GM21360 (cell line): ENCODE data around the gene CDC42BPA.
"Not testable (repeated sequence)": the region's sequence is repeated elsewhere in the genome, so short reads cannot be mapped to it uniquely, and the experiment has no call there.

Source experiments
- ATAC-seq: cut with Tn5 transposase; IDR thresholded peaks from one replicate; pipeline ENCODE4 v1.9.1; 2021; ENCODE audit warnings: mild to moderate bottlenecking, moderate library complexity; ENCODE audit not compliant: unreplicated experiment

Gene CDC42BPA

DNA sequence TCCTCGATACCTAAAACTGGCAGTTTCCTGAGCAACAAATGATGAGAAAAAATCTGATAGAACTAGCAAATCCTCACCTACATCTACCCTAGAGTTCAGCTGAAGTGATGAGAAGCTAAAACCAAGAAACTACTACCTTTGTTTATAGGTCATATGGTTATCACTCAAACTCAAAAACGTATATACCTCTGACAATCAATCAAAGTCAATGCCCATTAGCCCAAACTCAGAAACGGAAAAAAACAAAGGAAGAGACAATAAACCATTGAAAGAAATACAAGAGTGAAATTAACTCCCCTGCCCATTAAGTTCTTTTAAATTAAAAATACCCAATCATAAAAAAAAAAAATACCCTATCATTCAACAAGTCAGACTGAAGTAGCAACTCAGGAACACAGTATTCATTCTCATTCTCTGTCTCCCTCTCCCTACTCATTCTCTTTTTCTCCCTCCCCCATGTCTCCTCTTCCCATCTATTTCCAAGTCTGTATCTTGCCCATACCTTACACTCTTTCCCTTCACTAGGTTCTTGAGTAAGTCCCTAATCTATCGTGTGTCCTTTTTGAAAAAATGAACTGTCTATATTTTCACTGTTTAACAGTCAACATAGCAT, 6.8 kb downstream of the CDC42BPA start:
- no peak for ATAC-seq

- no peak for ATAC-seq
Observed at GRCh38 chr1:227308367-227309336, 9.6 kb downstream of the CDC42BPA start.

DNA sequence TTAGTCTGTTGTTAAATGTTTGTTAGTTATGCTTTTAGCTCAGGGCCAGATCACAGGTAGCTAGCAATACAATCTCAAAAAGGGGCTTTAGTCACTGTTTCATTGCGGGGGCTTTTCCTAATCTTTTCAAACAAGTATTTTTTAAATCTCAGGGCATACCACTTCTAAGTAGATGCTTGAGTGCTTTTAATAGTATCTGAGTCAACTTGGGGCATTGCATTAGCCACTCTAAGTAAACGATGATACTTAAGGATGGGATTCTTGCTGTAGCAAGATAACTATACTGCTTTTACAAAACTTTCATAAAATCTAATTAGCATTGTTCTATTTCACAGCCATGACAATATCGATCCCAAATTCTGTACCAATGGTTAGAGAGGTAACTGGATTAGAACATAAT, 11.6 kb downstream of the CDC42BPA start:
- ATAC-seq = no peak

DNA sequence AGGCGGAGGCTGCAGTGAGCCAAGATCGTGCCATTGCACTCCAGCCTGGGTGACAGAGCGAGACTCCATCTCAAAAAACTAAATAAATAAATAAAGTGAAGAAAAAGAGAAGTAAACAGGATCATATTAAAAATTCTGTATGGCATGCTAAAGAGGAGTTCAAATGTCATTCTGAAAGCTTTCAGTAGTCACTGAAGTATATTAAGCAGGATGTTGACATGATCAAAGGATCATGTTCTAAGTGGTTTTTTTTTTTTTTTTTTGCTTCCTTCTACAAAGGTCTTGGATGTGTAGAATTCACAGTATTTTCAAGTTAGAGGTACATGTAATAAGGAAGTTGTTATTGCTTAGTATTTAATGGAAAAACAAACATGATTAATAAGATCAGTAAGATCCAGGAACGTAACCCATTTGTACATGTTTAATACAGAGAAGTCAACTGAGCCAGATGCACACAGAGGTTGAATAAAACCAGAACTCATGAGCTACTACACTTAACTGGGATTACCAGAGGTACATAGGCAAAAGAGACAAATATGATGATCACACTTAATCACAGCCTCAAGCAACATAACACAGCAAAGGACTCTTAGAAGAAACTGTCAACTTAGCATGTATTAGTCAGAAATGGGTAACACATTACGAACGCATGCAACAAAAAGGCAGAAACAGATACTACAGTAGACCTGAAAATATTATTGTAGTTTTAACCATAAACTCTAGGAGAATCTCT, 12.2 kb downstream of the CDC42BPA start:
- ATAC-seq = no peak

DNA sequence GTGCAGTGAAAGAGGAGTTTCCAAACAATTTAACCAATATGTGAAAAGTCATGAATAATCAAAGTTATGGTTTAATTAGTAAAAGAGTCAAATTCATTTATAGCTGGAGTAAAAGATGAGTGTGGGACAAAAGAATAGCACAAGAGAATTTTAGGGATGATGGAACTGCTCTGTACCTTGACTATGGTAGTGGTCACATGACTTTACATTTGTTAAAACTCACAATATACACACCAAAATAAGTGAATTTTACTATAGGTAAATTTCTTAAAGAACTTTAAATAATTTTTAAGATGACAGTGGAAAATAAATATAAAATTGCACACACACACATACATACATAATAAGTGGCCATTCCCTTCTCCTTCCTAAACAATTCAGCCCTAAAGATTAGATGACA, 13.6 kb downstream of the CDC42BPA start:
- ATAC-seq = no peak

DNA sequence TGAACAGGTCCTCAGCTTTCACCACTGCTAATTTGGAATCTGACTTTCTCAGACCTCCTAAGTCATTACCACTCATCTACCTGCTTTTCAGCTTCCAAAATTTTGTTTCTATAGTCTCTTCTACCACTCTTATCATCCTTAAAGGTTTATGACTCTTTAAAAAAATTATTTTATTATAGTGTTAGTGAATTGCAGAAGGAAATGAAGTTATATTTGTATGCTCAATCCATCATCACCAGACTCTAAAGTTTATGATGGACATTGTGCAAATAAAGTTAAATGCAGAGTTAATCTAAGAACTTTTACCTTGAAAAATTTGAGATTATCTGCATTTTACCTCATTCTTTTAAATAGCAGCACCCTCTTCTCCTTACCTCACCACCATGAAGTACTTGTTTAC, 14.6 kb downstream of the CDC42BPA start:
- no peak for ATAC-seq

- ATAC-seq = no peak
Observed at GRCh38 chr1:227300682-227301081, 17.6 kb downstream of the CDC42BPA start.

GRCh38 chr1:227299688-227300087, 18.6 kb downstream of the CDC42BPA start:
- no peak for ATAC-seq

- no peak for ATAC-seq
Observed at GRCh38 chr1:227299241-227299627, 19.1 kb downstream of the CDC42BPA start.

DNA sequence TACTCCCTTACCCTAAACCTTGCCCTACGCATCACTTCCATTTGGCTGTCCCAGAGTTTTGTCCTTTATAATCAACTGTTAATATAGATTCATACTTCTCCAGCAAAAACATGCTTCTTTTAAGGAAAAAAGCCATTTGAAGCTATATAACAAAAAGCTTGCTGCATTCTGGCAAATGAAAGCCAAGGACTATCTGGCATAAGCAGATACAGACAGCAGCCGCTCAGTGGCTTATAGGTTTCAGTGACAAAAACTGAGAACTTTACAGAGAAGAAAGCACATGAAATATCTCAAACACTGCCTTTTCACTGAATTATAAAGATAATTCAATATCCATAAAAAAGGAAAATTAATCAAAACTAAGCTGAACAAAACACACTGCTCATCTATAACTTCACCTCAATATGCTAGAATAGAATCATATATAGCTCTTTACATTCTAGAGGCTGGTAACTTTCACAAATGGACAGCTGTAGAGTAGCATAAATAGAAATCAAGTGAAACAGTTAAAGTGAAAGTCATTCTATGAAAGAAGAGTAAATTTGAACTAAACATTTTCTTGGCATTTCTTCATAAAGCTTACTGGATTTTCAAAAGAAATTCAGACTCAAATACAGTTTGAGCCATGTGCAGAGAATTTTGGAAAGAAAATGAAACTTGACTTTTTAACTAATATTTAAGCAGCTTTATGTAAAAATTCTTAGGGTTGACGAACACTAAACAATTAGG, 19.6 kb downstream of the CDC42BPA start:
- no peak for ATAC-seq

DNA sequence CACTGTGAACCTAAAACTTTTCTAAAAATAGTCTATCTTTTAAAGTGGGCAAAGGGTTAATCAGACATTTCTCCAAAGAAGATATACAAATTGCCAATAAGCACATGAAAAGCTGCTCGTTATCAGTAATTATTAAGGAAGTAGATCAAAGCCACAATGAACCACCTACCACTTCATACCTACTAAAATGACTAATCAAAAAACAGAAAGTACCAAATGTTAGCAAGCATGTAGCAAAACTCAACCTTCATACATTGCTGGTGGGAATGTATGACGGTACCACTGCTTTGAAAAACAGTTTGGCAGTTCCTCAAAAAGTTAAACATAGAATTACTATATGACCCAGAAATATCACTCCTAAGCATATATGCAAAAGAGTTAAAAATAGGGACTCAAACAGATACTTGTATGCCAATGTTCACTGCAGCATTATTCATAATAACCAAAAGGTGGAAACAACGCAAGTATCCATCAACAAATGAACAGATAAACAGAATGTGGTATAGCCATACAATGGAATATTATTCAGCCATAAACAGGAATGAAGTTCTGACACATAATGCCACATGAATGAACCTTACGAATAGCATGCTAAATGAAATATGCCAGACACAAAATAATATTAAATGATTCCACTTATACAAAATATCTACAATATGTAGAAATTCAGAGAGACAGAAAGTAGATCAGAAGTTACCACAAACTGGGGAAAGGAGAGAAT, 21.1 kb downstream of the CDC42BPA start:
- ATAC-seq = no peak

DNA sequence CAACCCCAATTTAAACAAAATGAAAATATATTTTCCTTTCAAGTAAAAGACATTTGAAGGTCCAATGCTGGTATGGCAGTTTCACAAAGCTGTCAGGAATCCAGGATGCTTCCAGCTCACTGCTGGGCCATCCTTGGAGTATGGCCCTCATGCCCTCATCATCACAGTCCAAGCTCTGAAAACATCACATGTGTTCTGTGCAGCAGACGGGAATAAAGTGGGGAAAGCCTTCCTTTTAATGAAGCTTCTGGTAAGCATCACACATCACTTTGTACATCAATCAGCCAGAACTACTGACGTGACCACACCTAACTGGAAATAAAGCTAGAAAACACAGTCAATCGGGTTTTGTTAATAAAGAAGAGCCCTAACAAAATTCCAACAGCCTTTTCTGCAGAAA, 22.7 kb downstream of the CDC42BPA start:
- ATAC-seq = no peak

GRCh38 chr1:227285745-227286144, 32.5 kb downstream of the CDC42BPA start:
- ATAC-seq = no peak

GRCh38 chr1:227281371-227281770, 36.9 kb downstream of the CDC42BPA start:
- no peak for ATAC-seq

DNA sequence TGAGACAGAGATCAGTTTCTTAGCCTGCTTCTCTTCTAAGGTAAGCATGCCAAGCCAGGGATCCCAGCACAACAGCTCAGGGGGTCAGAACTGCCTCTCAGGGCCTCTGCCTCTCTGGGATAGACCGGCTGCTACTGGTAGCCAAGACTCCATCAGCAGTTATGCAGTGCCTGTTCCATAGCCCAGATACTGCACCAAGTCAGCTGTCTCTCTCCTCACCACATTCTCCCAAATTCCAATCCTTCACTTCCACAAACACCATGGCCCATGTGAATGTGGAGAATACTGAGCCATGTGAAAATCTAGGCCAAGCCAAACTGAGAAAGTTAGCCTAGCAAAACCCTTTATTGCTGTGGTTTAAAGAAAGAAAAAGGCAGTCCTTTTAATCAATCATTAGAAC, 37.5 kb downstream of the CDC42BPA start:
- no peak for ATAC-seq

DNA sequence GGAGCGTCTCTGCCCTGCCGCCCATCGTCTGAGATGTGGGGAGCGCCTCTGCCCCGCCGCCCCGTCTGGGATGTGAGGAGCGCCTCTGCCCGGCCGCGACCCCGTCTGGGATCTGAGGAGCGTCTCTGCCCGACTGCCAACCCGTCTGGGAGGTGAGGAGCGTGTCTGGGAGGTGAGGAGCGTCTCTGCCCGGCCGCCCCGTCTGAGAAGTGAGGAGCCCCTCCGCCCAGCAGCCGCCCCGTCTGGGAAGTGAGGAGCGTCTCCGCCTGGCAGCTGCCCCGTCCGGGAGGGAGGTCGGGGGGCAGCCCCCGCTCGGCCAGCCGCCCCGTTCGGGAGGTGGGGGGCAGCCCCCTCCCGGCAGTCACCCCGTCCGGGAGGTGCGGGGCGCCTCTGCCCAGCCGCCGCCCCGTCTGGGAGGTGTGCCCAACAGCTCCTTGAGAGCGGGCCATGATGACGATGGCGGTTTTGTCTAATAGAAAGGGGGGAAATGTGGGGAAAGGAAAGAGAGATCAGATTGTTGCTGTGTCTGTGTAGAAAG, 42.1 kb downstream of the CDC42BPA start:
- not testable (repeated sequence) for ATAC-seq

DNA sequence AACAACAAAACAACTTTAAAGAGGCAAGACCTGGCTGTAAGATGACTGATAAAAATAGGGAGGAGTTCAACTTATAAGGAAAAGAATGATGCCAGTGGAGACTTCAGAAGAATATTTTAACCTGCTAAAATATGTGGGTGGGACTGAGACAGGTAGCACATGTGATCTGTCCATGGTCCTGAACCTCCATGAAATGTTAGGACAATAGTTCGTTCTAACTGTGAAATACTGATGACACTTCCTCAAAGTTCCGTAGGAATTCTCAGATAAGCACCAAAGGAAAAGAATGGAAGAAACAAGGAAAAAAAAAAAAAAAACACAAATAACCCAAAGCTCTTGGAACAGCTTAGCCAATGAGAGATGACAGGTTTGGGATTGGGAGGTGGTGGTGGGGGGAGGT, 44.7 kb downstream of the CDC42BPA start:
- ATAC-seq = no peak

- no peak for ATAC-seq
Observed at GRCh38 chr1:227272428-227272827, 45.9 kb downstream of the CDC42BPA start.

GRCh38 chr1:227270554-227270953, 47.7 kb downstream of the CDC42BPA start:
- ATAC-seq = no peak

DNA sequence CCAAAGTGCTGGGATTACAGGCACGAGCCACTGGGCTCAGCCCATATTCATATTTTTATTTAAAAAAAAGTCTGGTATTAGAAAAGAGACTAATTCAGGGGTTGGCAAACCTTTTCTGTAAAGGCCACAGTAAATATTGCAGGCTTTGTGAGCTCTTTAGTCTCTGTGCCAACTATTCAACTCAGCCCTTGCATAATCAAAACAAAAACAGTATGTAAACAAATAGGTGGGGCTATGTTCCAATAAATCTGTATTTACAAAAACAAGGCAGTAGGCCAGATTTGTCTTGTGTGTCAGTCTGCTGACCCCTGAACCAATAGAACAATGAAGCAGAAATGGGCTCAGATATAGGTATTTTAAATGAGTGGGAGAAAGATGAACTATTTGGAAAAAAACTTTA, 49.3 kb downstream of the CDC42BPA start:
- no peak for ATAC-seq
